ENCODE results near the gene ACMSD. TPM values are rescaled to one million over a fixed set of nuclear protein-coding genes. Genes with fewer than 3 reads are reported as not detected.
"Not testable (repeated sequence)": the region's sequence is repeated elsewhere in the genome, so short reads cannot be mapped to it uniquely, and the experiment has no call there.

The ACMSD gene
- polyA plus RNA-seq (2014; cell fraction: cytosol; rRNA removed): not detected in 2 replicates
- not detected in 2 replicates for polyA plus RNA-seq (2014; cell fraction: nucleus; rRNA removed)

DNA sequence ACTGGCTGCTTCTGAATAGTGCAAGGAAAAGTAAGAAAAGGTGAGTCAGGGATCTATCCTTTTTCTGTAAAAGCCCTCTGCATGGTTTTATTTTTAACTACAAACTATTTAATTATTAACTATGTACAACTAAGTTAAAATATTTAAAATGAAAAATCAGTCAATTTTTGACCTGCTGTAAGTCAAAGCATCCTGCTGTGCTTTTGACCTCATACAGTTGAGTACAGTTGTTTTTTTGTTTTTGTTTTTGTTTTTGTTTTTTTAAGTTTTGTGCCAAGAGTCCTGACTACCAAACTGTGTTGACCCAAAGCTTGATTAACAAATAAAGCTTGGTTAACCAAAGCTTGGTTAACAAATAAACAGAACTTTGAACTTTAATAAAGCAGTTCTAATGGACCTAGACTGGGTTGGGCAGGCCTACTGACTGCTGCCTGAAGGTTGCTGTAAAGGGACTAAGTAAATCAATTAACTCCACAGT is at the start of gene ACMSD:
Gene ACMSD (plus strand): TSS at position 474 of the 478 bp plus-strand sequence. CDS start 67 bp downstream, outside the sequence.
- DNase-seq (ENCODE audit: low spot score): no peak

DNA sequence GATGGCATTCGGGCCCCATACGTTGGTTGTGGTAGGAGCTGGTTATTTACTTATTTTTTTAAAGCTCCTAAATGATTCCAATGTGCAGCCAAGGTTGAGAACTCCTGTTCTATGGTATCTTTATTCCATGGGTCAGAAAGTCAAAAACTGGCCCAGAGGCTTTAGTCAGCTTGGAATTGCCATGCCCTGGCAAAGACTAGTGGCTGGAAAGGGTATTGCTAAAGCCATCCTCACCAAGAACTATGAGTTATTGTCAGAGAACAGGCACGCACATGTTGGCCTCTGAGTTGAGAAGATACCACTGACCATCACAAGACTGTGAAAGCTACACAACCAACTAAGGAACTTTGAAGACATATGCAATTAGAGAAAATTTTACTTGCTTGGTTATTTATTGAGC is 47.9 kb upstream of the ACMSD start:
- no peak for DNase-seq (ENCODE audit: low spot score)

DNA sequence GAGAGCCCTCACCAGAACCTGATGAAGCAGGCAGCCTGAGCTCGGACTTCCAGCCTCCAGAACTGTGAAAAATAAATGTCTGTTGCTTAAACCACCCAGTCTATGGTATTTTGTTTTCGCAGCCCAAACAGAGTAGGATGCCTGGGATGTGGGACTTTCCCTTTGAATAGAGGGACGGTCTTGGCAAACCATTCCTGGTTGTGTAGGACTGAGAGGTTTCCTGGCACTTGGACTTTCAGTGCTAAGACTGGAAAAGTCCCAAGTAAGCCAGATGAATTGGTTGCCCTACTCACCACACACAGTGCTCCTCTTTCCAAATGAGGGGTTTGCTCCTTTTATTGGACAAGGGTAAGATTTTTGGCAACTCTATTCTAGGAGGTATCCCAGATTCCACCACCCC is 46.8 kb upstream of the ACMSD start:
- DNase-seq (ENCODE audit: low spot score): no peak

DNA sequence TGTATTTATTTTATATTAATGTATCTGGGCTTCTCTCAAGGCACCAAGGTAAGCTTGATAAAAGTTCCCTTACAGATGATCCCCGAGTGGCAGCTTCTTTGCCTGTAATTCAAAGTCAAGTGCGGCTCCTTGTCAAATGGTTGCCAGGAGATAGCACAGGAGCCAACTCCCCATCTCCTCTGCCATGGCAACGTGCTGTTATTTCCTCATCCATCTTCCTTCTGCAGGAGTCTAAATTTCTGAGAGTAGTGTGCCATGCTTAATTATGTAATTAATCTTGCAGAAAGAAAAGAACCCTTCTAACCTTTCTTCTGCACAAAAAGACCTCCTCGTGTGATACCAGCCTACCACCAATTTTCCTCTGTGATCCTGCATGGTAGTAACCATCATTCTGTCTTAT is 46.2 kb upstream of the ACMSD start:
- no peak for DNase-seq (ENCODE audit: low spot score)

DNA sequence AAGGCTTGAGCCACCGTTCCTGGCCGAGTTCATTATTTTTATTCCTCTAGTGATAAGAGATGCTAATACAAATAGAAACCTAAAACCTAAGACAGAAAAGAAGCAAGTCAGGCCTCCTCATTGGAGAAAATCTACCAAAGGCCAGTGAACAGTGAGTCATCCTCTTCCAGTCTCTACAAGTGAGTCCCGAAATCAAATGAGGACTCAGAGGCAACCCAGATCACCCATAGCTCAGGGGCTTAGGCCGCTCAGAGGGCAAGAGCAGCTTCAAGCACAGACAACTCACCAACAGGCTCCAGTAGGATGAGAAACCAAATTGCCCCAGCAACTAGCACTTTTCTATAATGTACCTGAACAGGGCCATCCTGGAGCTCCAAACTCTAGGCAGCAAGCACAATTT is 42.7 kb upstream of the ACMSD start:
- DNase-seq (ENCODE audit: low spot score): no peak

DNA sequence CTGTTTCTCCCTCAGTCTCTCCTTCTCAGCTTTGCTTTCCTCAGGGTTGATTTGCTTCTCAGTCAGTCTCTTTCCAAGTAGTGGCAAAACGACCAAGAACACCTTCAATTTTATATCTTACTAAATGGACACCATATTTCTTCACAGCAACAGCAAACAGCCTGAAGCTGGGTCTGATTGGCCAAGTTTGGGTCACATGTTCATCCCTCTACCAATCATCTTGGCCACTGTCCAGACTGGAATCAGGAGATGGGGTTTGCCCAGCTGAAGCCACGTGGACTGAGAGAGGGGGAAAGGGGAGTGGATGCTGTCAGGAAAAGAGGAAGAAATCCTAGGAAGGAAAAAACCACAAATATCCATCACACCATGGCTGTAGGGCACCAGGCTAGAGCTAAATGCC is 42.0 kb upstream of the ACMSD start:
- no peak for DNase-seq (ENCODE audit: low spot score)

DNA sequence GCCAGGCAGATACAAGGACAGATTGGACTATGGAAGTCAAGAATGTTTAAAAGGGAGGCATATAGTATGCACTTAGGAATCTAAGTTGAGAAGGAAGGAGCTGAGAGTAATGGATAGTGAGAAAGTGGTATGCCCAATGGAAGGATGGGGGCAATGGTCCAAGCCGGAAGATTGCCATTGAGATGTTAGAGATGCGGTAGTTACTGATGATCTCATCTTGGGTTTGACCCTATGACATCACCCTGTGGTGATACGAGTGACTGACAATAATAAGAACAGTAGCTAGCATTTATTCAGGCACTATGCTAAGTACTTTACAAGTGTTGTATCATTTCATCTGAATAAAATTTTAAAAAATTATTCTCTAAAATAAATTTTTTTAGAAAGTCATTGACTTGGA is 38.5 kb upstream of the ACMSD start:
- DNase-seq (ENCODE audit: low spot score): no peak

DNA sequence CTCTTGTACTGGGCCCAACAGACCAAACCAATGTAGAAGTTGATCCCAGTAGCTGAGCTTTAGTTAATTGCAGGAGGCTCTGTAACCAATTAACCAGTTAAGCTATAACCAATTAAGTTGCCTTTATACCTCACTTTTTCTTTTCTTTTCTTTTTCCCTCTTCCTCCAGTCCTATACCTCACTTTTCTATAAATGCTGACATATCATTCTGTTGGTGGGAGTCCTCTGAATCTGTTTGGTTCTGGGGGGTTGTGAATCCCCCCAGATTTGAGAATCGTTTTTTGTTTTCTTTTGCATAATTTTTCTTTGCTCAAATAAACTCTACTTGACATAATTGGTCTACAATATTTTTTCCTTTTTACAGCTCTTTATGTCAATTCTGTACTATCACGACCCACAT is 38.1 kb upstream of the ACMSD start:
- no peak for DNase-seq (ENCODE audit: low spot score)

DNA sequence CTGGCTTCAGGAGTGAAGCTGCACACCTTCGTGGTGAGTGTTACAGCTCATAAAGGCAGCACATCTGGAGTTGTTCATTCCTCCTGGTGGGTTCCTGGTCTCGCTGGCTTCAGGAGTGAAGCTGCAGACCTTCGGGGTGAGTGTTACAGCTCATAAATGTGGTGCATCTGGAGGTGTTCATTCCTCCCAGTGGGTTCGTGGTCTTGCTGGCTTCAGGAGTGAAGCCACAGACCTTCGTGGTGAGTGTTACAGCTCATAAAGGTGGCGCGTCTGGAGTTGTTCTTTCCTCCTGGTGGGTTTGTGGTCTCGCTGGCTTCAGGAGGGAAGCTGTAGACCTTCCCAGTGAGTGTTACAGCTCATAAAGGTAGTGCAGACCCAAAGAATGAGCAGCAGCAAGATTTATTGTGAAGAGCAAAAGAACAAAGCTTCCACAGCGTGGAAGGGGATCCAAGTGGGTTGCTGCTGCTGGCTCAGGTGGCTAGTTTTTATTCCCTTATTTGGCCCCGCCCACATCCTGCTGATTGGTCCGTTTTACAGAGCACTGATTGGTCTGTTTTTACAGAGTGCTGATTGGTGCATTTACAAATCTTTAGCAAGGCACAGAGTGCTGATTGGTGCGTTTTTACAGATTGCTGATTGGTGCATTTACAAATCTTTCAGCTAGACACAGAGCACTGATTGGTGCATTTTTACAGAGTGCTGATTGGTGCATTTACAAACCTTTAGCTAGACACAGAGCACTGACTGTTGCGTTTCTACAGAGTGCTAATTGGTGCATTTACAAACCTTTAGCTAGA is 34.6 kb upstream of the ACMSD start:
- DNase-seq (ENCODE audit: low spot score): not testable (repeated sequence)

DNA sequence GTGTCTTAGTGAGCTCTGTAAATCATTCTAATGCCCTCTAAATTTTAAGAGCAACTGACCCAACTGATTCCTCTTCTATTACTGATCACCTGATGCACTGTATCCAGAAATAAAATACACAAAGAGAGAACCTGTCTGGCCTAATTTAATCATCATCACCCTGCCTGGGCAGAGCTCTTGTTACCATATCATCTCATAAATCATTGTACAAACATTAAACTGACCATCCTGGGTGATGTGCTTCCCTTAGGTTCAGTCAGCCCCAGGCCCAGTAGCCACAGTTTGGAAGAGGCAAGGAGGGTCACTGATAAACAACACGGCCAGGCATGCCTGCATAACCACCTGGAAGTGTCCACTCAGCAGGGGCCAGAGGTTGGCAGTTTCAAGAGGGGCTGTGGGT is 22.7 kb upstream of the ACMSD start:
- DNase-seq (ENCODE audit: low spot score): peak; percentile 7

DNA sequence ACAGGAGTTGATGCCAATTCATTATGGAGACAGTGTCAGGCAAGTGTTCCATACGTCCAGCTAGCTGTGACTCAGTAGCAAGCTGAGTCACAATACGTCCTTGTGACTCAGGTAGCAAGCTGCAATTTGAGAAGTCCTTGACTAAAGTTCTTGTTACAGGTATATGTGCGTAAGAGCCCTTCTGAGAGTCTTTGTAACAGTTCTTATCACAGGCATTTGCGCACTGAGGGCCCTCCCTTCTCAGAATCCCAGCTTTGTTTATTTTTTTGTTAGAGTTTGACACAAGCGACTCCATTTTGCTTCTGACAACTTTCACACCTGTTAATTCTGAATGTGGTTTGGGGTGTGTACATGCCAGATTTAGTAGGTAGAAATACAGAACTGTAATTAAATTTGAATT is 20.1 kb upstream of the ACMSD start:
- DNase-seq (ENCODE audit: low spot score): no peak

DNA sequence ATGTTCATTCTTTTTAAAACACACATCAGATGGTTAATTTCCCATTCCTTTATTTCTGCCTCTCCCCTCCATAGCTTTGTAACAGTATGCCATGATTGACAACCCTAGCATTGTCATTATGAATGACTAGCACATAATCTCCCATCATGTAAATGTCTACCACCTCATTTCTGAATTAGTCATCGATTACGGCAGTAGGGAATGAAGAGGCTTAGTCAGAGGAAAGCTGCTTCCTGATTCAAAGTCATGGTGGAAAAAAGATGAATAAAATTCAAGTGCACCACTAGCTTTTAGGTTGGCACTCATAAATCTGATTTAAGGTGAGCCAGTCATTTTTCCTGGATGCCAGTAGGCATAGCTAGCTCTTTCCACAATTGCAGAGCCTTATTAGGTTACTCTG is 19.1 kb upstream of the ACMSD start:
- no peak for DNase-seq (ENCODE audit: low spot score)

DNA sequence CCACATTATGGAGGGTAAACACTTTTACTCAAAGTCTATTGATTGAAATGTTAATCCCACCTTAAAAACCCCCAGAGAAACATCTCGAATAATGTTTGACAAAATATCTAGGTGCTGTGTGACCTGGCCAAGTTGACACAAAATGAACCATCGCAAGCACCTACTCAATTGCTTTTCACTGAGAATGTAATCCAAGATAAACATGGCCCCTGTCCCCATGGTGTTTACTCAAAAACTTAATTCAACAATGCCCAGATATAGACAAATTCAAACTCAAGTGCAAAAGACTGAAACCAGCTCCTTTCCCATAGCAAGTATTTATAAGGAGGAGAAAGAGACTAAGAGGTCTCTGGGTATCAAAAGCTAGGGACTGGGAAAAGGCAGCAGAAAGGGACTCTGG is 15.0 kb upstream of the ACMSD start:
- DNase-seq (ENCODE audit: low spot score): no peak

DNA sequence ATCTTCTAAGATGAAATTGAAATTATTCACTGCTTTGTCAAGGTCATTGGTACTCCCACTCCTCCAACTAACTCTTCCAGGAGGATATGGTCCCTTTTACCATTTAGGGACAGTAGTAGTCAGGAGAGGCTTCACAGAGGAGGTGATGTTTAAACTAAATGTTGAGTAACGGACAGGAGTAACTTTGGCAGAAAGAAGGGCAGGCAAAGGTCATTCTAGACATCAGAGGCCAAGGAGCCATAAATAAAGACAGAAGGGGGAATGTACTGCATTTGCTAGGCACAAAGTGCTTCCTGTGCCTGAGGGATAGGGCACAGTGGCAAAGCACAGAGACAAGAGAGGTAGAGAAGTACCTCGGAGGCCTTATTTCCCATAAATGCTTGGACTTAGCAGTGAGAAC is 14.6 kb upstream of the ACMSD start:
- DNase-seq (ENCODE audit: low spot score): no peak

DNA sequence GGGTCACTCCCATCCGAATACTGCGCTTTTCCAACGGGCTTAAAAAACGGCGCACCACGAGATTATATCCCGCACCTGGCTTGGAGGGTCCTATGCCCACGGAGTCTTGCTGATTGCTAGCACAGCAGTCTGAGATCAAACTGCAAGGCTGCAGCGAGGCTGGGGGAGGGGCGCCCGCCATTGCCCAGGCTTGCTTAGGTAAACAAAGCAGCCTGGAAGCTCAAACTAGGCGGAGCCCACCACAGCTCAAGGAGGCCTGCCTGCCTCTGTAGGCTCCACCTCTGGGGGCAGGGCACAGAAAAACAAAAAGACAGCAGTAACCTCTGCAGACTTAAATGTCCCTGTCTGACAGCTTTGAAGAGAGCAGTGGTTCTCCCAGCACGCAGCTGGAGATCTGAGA is 12.7 kb upstream of the ACMSD start:
- not testable (repeated sequence) for DNase-seq (ENCODE audit: low spot score)

DNA sequence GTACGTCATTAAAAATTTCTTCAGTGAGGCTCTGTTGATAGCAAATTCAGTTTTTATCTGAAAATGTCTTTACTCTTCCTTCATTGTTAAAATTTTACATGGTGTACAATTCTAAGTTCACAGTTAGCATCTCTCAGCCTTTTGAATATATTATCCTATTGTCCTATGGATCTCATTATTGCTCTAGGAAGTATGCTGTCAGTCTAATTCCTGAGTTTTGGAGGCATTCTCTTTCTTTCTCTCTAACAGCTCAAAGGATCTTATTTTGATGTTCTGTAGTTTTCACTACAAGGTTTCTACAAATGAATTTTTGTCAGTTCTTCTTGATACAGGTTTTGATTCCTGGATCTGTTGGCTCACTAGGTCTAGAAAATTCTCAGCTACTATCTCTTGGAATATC is 2.9 kb upstream of the ACMSD start:
- no peak for DNase-seq (ENCODE audit: low spot score)

DNA sequence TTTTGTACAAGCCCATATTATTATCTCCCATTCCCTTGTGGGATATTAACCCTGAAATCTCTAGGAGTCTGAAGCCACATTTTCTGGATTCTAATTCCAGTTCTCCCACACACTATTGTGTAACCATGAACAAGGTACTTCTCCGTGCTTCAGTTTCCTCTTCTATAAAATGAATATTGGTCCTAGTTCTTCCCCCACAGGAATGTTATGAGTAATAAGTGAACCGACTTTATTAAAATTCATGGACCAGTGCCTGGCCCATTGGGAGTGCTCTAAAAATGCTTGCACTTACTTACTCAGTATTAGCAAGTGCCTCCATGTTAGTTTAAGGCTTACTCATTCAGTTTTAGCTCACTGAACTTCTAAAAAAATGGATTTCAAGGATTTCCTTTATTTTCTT is 1.4 kb upstream of the ACMSD start:
- DNase-seq (ENCODE audit: low spot score): no peak

DNA sequence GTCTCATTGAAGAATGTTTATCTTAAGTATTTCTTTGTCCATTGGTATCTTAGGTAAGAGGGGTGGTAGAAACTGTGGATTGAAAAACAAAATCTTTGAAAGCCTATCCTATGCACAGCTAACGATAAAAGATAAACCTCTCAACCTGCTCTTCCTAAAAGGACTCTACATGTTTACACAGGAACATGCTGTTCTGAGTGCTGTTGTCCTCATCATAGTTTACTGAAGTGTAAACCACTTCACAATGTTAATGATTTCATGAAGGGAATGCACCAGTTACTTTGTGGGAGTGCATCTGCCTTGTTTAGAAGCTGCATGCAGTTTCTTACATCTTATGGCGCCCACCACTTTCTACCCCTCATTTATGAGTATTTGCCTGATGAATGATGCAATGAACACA is 1.2 kb downstream of the ACMSD start:
- DNase-seq (ENCODE audit: low spot score): no peak

DNA sequence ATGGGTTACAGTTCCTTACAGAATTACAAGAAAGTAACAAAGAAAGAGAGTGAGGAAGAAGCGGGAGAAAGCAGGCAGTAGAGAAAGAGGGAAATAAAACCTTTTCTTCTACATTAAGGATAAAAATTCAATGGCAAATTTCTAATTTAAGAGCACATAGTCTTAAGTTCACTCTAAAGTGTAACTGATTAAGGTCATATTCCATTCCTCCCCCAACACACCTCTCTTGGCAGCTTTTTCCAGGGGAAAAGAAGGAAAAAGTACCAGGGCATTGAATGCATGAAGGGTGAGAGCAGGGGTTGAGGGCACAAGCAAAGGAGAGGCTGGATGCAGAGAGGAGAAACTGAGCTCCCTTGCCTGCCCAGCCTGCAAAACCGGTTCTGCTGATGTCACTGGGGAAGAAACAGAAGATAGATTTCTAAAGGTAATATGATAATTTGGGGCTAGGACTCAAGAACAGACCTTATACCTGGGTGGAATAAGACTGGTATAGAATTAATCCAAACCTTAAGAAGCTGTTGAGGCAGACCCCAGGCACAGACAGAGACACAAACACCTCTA is 4.6 kb downstream of the ACMSD start:
- no peak for DNase-seq (ENCODE audit: low spot score)

DNA sequence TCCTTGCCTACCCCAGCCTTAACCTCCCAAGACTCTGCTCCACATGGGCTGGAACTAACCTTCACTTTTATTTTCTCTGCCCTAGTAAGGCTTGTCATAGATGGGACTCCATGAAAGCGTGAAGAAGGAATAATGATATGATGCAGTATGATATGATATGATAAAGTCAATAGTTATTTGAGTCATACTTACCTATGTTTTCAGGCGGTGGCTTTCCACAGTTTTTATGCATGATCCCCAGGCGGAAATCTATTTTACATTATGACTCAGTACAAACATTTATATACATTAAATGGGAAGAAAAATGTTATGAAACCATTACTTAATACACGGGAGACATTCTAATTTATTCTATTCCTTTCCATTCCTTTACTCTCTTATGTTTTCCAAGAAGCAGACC is 5.6 kb downstream of the ACMSD start:
- no peak for DNase-seq (ENCODE audit: low spot score)

DNA sequence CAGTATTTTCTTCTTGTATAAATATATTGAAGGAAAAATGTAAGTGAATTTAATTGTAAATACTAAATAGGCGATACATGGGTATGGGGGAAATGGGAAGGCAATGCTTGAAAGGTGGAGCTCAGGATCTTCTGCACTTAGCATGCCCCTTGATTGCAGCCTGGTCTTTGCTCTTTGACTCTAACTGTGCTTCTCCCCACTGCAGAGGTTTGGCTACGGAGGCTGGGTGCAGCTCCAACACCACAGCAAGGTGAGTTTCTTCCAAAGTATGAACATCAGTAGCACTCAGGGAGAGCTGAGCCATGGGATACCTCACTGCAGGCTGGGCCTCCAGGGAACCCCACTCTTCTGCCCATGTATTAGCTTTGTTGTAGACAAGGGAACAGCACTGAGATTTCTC is 6.6 kb downstream of the ACMSD start:
- DNase-seq (ENCODE audit: low spot score): no peak

DNA sequence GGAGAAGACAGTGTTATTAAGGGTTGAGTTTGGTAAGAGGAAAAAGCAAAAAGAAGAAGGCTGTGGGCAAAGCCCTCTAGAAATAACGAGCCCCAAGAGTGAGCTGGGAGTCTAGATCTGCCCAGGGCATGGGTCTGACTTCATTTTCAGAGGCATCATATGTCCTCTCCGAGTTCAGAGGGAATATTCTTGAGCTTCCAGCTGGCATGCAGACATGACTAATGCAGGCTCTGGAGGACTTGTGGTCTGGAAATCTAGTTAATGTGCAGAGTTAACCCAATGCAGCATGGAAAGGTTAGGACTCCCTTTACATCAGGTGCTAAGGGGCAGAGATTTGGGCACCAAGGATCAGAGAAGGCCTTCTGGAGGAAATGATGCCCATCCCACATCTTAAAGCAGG is 7.3 kb downstream of the ACMSD start:
- DNase-seq (ENCODE audit: low spot score): no peak

DNA sequence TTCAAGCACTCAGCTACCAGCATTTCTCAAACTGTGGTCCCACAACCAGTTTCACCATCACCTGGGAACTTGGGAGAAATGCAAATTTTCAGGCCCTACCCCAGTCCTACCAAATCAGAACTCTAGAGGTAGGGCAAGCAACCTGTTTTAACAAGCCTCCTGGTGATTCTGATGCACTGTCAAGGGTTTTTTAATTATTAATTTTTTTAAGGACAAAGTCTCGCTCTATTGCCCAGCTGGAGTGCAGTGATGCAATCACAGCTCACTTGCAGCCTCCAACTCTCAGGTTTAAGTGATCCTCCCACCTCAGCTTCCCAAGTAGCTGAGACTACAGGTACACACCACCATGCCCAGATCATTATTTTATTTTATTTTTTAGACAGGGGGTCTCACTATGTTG is 7.8 kb downstream of the ACMSD start:
- DNase-seq (ENCODE audit: low spot score): no peak

All from SK-N-DZ (cell line).